K562 (cell line): ENCODE data around the gene DNMT3A. TPM values are rescaled to one million over a fixed set of nuclear protein-coding genes. Genes with fewer than 3 reads are reported as not detected.

Experiments used
- FOXP1 ChIP-seq: sonication (generic); formaldehyde crosslinking; IDR thresholded peaks from 2 replicates; pipeline ENCODE4 v1.8.0; 2022; ENCODE audit warnings: mild to moderate bottlenecking, missing genetic modification reagents
- HNRNPL ChIP-seq: fragments of 200-400 bp; formaldehyde crosslinking; IDR thresholded peaks from 2 replicates; pipeline ENCODE4 v1.6.1; 2017; ENCODE audit warnings: low read depth, mild to moderate bottlenecking, low read length
- LCOR ChIP-seq: sonication (generic); formaldehyde crosslinking; IDR thresholded peaks from 2 replicates; pipeline ENCODE4 v1.8.0; 2022; ENCODE audit warnings: mild to moderate bottlenecking, missing genetic modification reagents
- MYNN ChIP-seq, 2 experiments: sonication (generic); formaldehyde crosslinking in 1 of 2; IDR thresholded peaks; 2 replicates each; pipeline versions ENCODE4 v1.5.0 to v1.6.1; 2016 to 2020; ENCODE audit warnings: antibody characterized with exemption in 1 of 2, missing genetic modification reagents in 1 of 2
- PHF21A ChIP-seq: fragments of 450-650 bp; IDR thresholded peaks from 2 replicates; pipeline ENCODE4 v1.6.1; 2017; ENCODE audit warnings: low read depth, borderline replicate concordance
- PRPF4 ChIP-seq: fragments of 200-400 bp; formaldehyde crosslinking; IDR thresholded peaks from one replicate; pipeline ENCODE4 v1.6.1; 2017; ENCODE audit warnings: low read length, low read depth, mild to moderate bottlenecking; ENCODE audit not compliant: insufficient read depth, poor library complexity, severe bottlenecking
- RCOR1 ChIP-seq, 2 experiments: IDR thresholded peaks; 2 replicates each; pipeline ENCODE4 v1.6.1; 2012; ENCODE audit warnings: low read depth in 2 of 2, low read length in 2 of 2, borderline replicate concordance in 1 of 2, improper control_type of control experiment in 1 of 2
- SMAD3 ChIP-seq: fragments of 450-650 bp; formaldehyde crosslinking; conservative IDR thresholded peaks from 2 replicates; pipeline ENCODE4 v1.4.0; 2020; ENCODE audit warnings: mild to moderate bottlenecking
- TAL1 ChIP-seq: fragments of 450-650 bp; IDR thresholded peaks from 2 replicates; pipeline ENCODE4 v1.6.1; 2016; ENCODE audit warnings: mild to moderate bottlenecking
- TCF7L2 ChIP-seq: fragments of 150-350 bp; IDR thresholded peaks from 2 replicates; pipeline ENCODE4 v1.6.1; 2016; ENCODE audit warnings: low read depth, mild to moderate bottlenecking, low read length, moderate library complexity
- ZBED1 ChIP-seq: IDR thresholded peaks from 2 replicates; pipeline ENCODE4 v1.6.1; 2014
- ZNF24 ChIP-seq: fragments of 450-650 bp; IDR thresholded peaks from 2 replicates; pipeline ENCODE4 v1.6.1; 2016
- ZNF408 ChIP-seq: fragments of 250-450 bp; sonication (Bioruptor Pico); IDR thresholded peaks from 2 replicates; pipeline ENCODE4 v1.4.0; 2020; ENCODE audit warnings: low read depth, mild to moderate bottlenecking, moderate library complexity
- ZNF696 ChIP-seq: fragments of 250-450 bp; sonication (Bioruptor Pico); conservative IDR thresholded peaks from 2 replicates; pipeline ENCODE4 v1.4.0; 2020; ENCODE audit warnings: mild to moderate bottlenecking, moderate library complexity
- ZNF778 ChIP-seq: fragments of 450-650 bp; formaldehyde crosslinking; IDR thresholded peaks from 2 replicates; pipeline ENCODE4 v1.4.0; 2020; ENCODE audit warnings: mild to moderate bottlenecking, moderate library complexity
- polyA plus RNA-seq, 8 experiments: library from polyadenylated mRNA; depleted of rRNA in 4 of 8; stranded (reverse) in 5 of 8; unstranded in 3 of 8; fragments of >200 nt; fragmentation: Nextera tagmentation in 2 of 8; fragmentation: Illumina TruSeq in 1 of 8; extraction: Ambion mirVana in 2 of 8; extraction: Trizol in 1 of 8; gene quantifications; 2 replicates each; pipeline versions ENCODE4 v1.2.1 to v1.2.3, GENCODE V29; 2011 to 2014; ENCODE audit warnings: inconsistent platforms in 1 of 8, missing spikeins in 1 of 8
- total RNA-seq, 7 experiments: library from RNA; depleted of rRNA in 6 of 7; stranded (reverse); fragments of >200 nt in 6 of 7; fragmentation: Illumina TruSeq in 2 of 7; extraction: Trizol in 2 of 7; gene quantifications; 2 replicates each; pipeline versions ENCODE4 v1.2.1 to v1.2.3, GENCODE V29; 2011 to 2021; ENCODE audit warnings: low replicate concordance in 1 of 7
- TF ChIP-seq, protein P1 (sequence below): IDR thresholded peaks from 2 replicates; pipeline ENCODE4 v1.6.1; 2011; ENCODE audit not compliant: insufficient read length; ENCODE audit errors: extremely low read depth
- TF ChIP-seq, protein P2 (sequence below): fragments of 250-450 bp; sonication (Bioruptor Pico); IDR thresholded peaks from 2 replicates; pipeline ENCODE4 v1.4.0; 2020; ENCODE audit warnings: mild to moderate bottlenecking, moderate library complexity

The DNMT3A gene
- total and polyA plus RNA-seq, 9 of the 15 experiments (the other 6 are each of a cell fraction or from before 2014, with no cell fraction given), result 3.0 to 16.0 (median 6.1) TPM

DNA sequence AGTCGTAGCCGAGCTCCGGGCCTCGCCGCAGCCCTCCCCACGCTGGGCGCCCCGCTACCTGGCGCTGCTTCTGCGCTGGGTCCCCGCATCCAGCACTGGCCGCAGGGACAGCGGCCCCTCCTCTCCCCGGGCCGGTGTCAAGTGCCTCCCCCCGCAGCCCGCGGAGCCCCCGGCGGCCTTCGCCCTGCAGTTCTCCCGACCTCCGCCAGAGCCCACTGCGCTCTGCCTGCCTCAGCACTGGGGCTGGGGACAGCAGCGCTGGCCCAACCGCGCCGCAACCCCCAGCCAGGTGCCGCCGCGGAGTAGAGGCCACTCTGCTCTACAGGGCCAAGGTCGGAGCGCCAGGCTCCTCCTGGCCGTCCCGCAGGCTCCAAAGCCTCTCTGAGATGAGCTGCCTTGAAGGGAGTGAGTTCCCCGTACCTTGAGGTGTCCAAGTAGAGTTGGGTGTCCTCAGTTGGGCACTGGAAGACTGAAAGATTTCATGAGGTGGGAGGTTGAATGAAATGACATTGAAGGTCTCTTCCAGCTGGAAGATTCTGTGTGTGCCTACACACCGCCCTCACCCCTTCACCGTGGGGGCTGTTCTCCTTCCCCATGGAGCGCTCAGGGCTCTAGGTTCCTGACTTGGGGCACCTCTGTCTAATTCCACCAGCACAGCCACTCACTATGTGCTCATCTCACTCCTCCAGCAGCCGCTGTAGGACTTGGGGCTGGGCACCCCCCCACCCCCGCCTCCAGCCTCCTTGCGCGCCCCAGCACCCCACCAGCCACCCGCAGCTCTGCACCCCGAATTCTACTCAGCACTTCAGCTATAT is 854 bp upstream of the DNMT3A start (continued):
- no peak for TF ChIP-seq SMAD3 (CRISPR knock-in tag)
- TF ChIP-seq ZNF696, result no peak
- TF ChIP-seq PRPF4, result no peak
- TF ChIP-seq, protein P1, sequence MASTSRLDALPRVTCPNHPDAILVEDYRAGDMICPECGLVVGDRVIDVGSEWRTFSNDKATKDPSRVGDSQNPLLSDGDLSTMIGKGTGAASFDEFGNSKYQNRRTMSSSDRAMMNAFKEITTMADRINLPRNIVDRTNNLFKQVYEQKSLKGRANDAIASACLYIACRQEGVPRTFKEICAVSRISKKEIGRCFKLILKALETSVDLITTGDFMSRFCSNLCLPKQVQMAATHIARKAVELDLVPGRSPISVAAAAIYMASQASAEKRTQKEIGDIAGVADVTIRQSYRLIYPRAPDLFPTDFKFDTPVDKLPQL, result no peak
- 0 out of 2 replicates have a peak, but pooled peaks have one; percentile 9 for TF ChIP-seq HNRNPL
- TF ChIP-seq PHF21A, result no peak
- TF ChIP-seq TAL1, result no peak
- no peak for TF ChIP-seq ZNF408 (CRISPR knock-in tag)
- TF ChIP-seq, protein P2, sequence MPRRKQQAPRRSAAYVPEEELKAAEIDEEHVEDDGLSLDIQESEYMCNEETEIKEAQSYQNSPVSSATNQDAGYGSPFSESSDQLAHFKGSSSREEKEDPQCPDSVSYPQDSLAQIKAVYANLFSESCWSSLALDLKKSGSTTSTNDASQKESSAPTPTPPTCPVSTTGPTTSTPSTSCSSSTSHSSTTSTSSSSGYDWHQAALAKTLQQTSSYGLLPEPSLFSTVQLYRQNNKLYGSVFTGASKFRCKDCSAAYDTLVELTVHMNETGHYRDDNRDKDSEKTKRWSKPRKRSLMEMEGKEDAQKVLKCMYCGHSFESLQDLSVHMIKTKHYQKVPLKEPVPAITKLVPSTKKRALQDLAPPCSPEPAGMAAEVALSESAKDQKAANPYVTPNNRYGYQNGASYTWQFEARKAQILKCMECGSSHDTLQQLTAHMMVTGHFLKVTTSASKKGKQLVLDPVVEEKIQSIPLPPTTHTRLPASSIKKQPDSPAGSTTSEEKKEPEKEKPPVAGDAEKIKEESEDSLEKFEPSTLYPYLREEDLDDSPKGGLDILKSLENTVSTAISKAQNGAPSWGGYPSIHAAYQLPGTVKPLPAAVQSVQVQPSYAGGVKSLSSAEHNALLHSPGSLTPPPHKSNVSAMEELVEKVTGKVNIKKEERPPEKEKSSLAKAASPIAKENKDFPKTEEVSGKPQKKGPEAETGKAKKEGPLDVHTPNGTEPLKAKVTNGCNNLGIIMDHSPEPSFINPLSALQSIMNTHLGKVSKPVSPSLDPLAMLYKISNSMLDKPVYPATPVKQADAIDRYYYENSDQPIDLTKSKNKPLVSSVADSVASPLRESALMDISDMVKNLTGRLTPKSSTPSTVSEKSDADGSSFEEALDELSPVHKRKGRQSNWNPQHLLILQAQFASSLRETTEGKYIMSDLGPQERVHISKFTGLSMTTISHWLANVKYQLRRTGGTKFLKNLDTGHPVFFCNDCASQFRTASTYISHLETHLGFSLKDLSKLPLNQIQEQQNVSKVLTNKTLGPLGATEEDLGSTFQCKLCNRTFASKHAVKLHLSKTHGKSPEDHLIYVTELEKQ (CRISPR knock-in tag), result no peak
- TF ChIP-seq FOXP1 (CRISPR knock-in tag), result peak; percentile 93
- TF ChIP-seq RCOR1 (IDR thresholded peaks at IDR 0.05; ENCODE audit: borderline replicate concordance in 1 of 2, low read depth in 2 of 2, low read length in 2 of 2), result peak in 1 of 2 experiments; percentile 41; a peak in 2 of 4 replicates
- no peak for TF ChIP-seq LCOR (CRISPR knock-in tag)
- TF ChIP-seq ZBED1, result no peak
- no peak for TF ChIP-seq ZNF24
- TF ChIP-seq MYNN (IDR thresholded peaks at IDR 0.05), result no peak
- TF ChIP-seq MYNN (CRISPR knock-in tag; IDR thresholded peaks at IDR 0.05), result no peak
- no peak for TF ChIP-seq TCF7L2
- no peak for TF ChIP-seq ZNF778 (CRISPR knock-in tag)
